K562 (cell line): ENCODE data around the gene CFAP73. TPM values are rescaled to one million over a fixed set of nuclear protein-coding genes. Genes with fewer than 3 reads are reported as not detected.

ENCODE experiments used
- ARID3A ChIP-seq: IDR thresholded peaks from 2 replicates; pipeline ENCODE4 v1.6.1; 2012; ENCODE audit warnings: low read depth, low read length, improper control_type of control experiment, borderline replicate concordance
- CEBPG ChIP-seq, 3 experiments: fragments of 200-800 bp in 1 of 3; sonication (Bioruptor generic) in 1 of 3; sonication (generic) in 1 of 3; formaldehyde crosslinking in 1 of 3; IDR thresholded peaks in 2 of 3; conservative IDR thresholded peaks in 1 of 3; 2 replicates each; pipeline versions ENCODE4 v1.6.1 to v1.8.0; 2016 to 2022; ENCODE audit warnings: missing compliant biosample characterization in 2 of 3, missing genetic modification characterization in 2 of 3, mild to moderate bottlenecking in 1 of 3, missing genetic modification reagents in 1 of 3
- CTBP1 ChIP-seq: fragments of 450-650 bp; IDR thresholded peaks from 2 replicates; pipeline ENCODE4 v1.6.1; 2016; ENCODE audit warnings: borderline replicate concordance
- EGR1 ChIP-seq: fragments of 450-650 bp; conservative IDR thresholded peaks from 2 replicates; pipeline ENCODE4 v1.6.1; 2017; ENCODE audit warnings: mild to moderate bottlenecking
- RBM22 ChIP-seq: fragments of 200-400 bp; formaldehyde crosslinking; IDR thresholded peaks from 2 replicates; pipeline ENCODE4 v1.6.1; 2018; ENCODE audit warnings: low read length, low read depth; ENCODE audit not compliant: poor library complexity, severe bottlenecking
- U2AF1 ChIP-seq: fragments of 200-400 bp; formaldehyde crosslinking; optimal IDR thresholded peaks from 2 replicates; pipeline ENCODE3; 2017; ENCODE audit warnings: mild to moderate bottlenecking, low read depth, low read length, moderate library complexity
- polyA plus RNA-seq, 8 experiments: library from polyadenylated mRNA; depleted of rRNA in 4 of 8; stranded (reverse) in 5 of 8; unstranded in 3 of 8; fragments of >200 nt; fragmentation: Nextera tagmentation in 2 of 8; fragmentation: Illumina TruSeq in 1 of 8; extraction: Ambion mirVana in 2 of 8; extraction: Trizol in 1 of 8; gene quantifications; 2 replicates each; pipeline versions ENCODE4 v1.2.1 to v1.2.3, GENCODE V29; 2011 to 2014; ENCODE audit warnings: inconsistent platforms in 1 of 8, missing spikeins in 1 of 8
- total RNA-seq, 7 experiments: library from RNA; depleted of rRNA in 6 of 7; stranded (reverse); fragments of >200 nt in 6 of 7; fragmentation: Illumina TruSeq in 2 of 7; extraction: Trizol in 2 of 7; gene quantifications; 2 replicates each; pipeline versions ENCODE4 v1.2.1 to v1.2.3, GENCODE V29; 2011 to 2021; ENCODE audit warnings: low replicate concordance in 1 of 7

CFAP73 gene
- total and polyA plus RNA-seq, 9 of the 15 experiments (the other 6 are each of a cell fraction or from before 2014, with no cell fraction given), result not detected

GRCh38 chr12:113161415-113162016 is 12.0 kb downstream of the CFAP73 start (continued):
- TF ChIP-seq ARID3A (no peak), U2AF1 (no peak), CEBPG (CRISPR knock-in tag; IDR thresholded peaks at IDR 0.05) (no peak), CEBPG (tag; conservative IDR thresholded peaks at IDR 0.05 in 1 of 2, IDR thresholded peaks at IDR 0.05 in 1 of 2) (no peak), RBM22 (peak; percentile 37), CTBP1 (peak; percentile 57), EGR1 (0 out of 2 replicates have a peak, but pooled peaks have one; percentile 14)
- TF ChIP-seq, all 486 proteins: peak for 6
